DMS79 (cell line): ENCODE results near the gene TMEM45A.
"Not testable (repeated sequence)": the region's sequence is repeated elsewhere in the genome, so short reads cannot be mapped to it uniquely, and the experiment has no call there.

Experiments
- DNase-seq: peaks from one replicate; lab custom pipeline; 2025; lab: John Stamatoyannopoulos, UW

Gene TMEM45A

GRCh38 chr3:100492059-100493006 lies at the start of gene TMEM45A:
TSS of gene TMEM45A (plus strand) at chr3:100492619. CDS start at chr3:100555212, 62,593 bp downstream.
- peak; percentile 71 for DNase-seq

- DNase-seq: no peak
These were observed 48.7 kb upstream of the TMEM45A start for GRCh38 chr3:100443690-100444089.

GRCh38 chr3:100447067-100447466 lies 45.4 kb upstream of the TMEM45A start:
- DNase-seq: not testable (repeated sequence)

- no peak for DNase-seq
These were observed 44.3 kb upstream of the TMEM45A start for GRCh38 chr3:100448079-100448478.

- no peak for DNase-seq
These were observed 43.2 kb upstream of the TMEM45A start for GRCh38 chr3:100449214-100449613.

- DNase-seq: peak; percentile 23
These were observed 37.7 kb upstream of the TMEM45A start for GRCh38 chr3:100454677-100455076.

GRCh38 chr3:100455841-100456550 lies 36.4 kb upstream of the TMEM45A start:
- DNase-seq: no peak

- DNase-seq: no peak
These were observed 35.7 kb upstream of the TMEM45A start for GRCh38 chr3:100456745-100457144.

- no peak for DNase-seq
These were observed 34.6 kb upstream of the TMEM45A start for GRCh38 chr3:100457811-100458210.

- no peak for DNase-seq
These were observed 33.6 kb upstream of the TMEM45A start for GRCh38 chr3:100458814-100459213.

- DNase-seq: peak; percentile 35
These were observed 29.4 kb upstream of the TMEM45A start for GRCh38 chr3:100463002-100463401.

- no peak for DNase-seq
These were observed 28.7 kb upstream of the TMEM45A start for GRCh38 chr3:100463646-100464155.

GRCh38 chr3:100465892-100466777 lies 26.3 kb upstream of the TMEM45A start:
- DNase-seq: no peak

GRCh38 chr3:100467133-100467532 lies 25.3 kb upstream of the TMEM45A start:
- DNase-seq: no peak

GRCh38 chr3:100468676-100469075 lies 23.7 kb upstream of the TMEM45A start:
- DNase-seq: no peak

GRCh38 chr3:100470951-100471350 lies 21.5 kb upstream of the TMEM45A start:
- DNase-seq: no peak

- no peak for DNase-seq
These were observed 21.0 kb upstream of the TMEM45A start for GRCh38 chr3:100471444-100471843.

- not testable (repeated sequence) for DNase-seq
These were observed 14.5 kb upstream of the TMEM45A start for GRCh38 chr3:100477851-100478360.

GRCh38 chr3:100478521-100478920 lies 13.9 kb upstream of the TMEM45A start:
- not testable (repeated sequence) for DNase-seq

GRCh38 chr3:100480081-100480480 lies 12.3 kb upstream of the TMEM45A start:
- DNase-seq: no peak

- no peak for DNase-seq
These were observed 10.2 kb upstream of the TMEM45A start for GRCh38 chr3:100482176-100482575.
